NCI-H1105 (cell line): ENCODE results near the gene PTGER1.

ENCODE experiments used
- DNase-seq: peaks from one replicate; lab custom pipeline; 2025; lab: John Stamatoyannopoulos, UW

The PTGER1 gene

DNA sequence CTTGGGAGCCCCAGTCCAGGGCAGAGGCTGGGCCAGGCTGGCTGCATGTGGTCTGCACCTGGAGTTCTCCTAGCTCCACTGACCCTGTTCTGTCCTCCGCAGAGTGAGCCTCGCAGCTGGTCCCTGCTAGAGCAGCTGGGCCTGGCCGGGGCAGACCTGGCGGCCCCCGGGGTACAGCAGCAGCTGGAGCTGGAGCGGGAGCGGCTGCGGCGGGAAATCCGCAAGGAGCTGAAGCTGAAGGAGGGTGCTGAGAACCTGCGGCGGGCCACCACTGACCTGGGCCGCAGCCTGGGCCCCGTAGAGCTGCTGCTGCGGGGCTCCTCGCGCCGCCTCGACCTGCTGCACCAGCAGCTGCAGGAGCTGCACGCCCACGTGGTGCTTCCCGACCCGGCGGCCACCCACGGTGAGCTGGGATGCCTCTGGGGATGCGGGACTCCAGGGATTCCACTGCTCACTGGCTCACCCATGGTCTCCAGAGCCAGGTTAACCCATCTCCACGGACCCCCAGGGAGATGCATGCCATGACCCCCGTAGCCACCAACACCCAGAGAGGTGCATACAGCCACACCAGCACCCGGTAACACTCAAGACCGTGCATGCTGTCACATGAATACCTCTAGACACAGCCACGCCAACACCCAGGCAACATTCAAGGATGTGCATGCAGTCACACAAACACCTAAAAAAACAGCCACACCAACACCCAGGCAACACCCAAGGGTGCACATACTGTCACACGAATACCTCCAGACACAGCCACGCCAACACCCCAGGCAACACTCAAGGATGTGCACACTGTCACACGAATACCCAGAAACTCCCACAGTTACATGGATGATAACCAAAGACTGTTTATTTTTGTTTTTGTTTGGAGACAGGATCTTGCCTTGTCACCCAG is 33.9 kb downstream of the PTGER1 start:
- no peak for DNase-seq

GRCh38 chr19:14440049-14440448 is 35.1 kb downstream of the PTGER1 start:
- no peak for DNase-seq

- no peak for DNase-seq
These were observed 36.1 kb downstream of the PTGER1 start for GRCh38 chr19:14439014-14439413.

- no peak for DNase-seq
These were observed 37.5 kb downstream of the PTGER1 start for GRCh38 chr19:14437578-14438140.

- DNase-seq, result no peak
These were observed 39.7 kb downstream of the PTGER1 start for GRCh38 chr19:14435320-14436050.

DNA sequence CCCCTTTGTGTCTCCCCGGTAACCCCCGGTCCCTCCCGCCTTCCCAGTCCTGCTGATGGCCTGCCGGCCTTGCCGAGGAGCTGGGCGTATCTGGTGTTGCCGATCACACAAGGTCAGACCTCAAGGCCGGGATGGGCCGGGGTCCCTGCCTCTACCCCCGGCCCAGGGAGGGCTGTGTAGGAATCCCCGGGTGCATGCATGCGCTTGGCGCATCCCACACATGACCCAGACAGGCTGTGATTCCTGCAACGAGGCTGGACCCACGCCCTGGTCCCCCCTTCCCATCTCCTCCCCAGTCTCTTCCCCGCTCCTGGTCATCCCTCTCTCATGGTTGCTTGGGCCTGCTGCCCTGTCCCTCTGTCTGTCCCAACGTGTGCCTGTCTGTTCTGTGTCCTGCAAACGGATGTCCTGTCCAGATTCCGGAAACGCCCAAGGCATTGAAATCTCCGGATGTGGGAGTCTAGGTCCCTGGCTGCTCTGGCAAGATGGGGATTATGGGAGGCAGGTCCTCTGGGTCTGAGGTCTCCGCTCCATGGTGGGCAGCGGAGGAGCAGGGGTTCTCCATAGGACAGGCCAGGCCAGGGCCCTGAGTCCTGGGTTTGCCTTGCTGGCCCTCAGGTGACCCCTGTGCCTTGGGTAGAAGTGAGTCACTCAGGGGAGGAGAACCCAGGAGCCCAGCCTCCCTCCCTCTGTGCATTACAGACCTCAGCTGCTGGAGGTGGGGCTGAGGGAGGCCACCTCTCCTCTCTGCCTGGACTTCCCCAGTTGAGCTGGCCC is 40.4 kb downstream of the PTGER1 start:
- DNase-seq, result no peak

DNA sequence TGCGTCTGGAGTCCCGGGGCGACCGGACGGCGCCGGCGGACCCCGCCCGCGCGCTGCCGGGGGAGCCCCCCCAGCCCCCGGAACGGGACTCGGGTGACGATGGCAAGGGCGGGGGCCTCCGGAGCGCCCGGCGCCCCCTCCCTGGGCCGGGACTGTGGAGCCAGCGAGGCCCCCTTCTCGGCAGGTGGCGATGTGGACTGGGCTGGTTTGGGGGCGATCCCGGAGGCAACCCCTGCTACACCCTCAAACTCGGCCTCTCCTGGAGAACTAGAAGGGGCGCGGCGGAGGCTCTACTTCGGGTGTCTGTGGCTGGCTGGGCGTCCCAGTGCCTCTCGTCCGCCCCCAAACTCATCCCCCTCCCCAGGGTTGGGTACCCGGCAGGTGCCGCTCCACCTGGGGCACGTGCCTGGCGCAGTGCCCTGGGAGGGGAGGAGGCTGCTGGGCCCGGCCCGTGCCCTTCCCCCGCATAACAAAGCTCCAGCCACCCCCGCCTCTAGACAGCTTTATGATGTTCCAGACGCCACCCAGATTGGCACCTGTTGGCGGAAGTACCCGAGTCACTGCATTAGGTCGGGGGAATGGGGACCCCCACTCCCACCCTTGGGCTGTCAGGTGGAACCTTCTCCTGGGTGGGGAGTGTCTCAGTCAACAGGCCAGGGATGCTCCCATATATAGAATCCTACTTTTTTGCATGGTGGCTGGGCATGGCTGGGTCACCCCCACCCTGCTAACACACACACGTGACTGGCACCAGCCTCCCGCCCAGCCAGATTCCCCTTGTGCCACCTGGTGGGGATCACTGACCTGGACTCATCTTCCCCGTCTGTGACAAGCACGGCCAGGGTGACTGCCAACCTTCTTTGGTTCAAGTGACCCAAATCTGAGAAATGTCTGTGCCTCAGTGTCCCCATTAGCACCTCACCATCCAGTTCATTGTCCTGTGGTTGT is 41.3 kb downstream of the PTGER1 start:
- DNase-seq, result peak; percentile 90

DNA sequence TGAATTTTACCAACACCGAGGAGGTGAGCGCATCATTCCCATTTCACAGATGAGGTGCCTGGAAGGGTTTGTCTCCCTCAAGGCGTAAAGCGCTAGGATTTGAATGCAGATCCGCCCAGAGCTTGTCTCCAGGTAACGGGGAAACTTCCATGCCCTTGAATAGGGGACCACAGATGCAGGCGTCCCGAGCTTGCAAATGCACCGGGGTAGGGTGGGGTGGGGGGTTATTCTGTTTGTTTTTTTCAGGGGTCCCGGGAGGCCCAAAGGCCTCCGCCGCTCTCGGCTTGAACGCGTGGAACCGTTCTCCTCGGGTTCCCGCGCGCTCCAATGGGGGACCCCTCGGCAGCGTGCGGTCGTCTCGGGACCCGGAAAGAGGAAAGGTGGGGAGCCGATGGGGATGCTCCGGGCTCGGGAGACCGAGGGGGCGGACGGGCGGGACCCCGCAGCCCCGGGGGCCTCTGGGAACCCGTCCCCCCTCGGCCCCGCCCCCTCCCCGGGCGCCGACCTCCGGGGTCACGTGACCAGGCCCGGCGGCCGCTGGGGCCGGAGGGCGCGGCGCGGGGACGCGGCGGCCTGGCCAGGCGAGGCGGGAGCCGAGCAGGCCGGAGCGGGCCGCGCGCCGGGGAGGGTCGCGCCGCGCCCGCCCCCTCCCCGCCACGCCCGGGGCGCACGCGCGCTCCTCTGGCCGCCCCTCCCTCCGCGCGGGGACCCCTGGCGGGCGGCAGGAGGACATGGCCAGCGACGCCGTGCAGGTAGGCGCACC is 42.2 kb downstream of the PTGER1 start, which contains the start of gene PKN1:
TSS of gene PKN1 (plus strand) at position 516 of the 763 bp plus-strand sequence. CDS start at position 732, 216 bp downstream.
- peak; percentile 78 for DNase-seq

- DNase-seq, result no peak
These were observed 44.4 kb downstream of the PTGER1 start for GRCh38 chr19:14430712-14431111.

- DNase-seq, result no peak
These were observed 46.2 kb downstream of the PTGER1 start for GRCh38 chr19:14428882-14429416.

DNA sequence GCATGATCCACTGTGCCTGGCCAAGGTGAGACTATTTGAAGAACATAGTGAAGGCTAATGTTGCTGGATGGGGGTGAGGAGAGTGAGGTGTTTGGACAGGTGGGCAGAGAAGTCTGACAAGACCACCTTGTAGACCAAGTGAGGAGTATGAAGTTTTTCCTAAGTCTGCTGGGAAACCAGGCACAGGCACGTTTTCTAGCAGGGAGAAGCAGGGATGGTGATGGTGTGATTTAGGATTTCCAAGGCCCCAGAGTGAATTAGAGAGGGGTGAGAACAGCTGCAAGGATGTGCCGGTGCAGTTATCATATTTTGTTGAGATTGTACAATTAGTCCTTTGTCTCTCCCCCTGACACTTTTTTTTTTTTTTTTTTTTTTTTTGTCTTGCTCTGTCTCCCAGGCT is 47.7 kb downstream of the PTGER1 start:
- no peak for DNase-seq

DNA sequence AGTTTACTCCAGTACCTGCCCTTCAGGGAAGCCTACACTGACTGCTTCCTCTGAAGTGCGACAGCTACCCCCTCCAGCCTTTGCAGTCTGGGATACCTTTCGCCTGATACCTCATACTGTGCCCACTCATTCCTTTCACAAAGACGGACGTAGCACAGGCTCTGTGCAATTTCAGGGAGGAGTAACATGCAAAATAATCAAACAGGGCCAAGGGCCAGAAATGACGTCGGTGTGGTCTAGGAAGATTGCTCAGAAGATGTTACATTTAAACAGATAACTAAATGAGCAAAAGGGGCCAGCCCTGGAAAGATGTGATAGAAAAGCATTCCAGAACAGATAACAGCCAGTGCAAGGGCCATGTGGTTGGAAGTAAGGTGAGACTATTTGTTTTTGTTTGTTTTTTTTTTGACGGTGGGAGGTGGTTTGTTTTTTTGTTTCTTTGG is 49.4 kb downstream of the PTGER1 start:
- no peak for DNase-seq
